Neural crest cell (in vitro differentiated cells): ENCODE results near the gene HCAR3. TPM values are rescaled to one million over a fixed set of nuclear protein-coding genes. Genes with fewer than 3 reads are reported as not detected.
"Not testable (repeated sequence)": the region's sequence is repeated elsewhere in the genome, so short reads cannot be mapped to it uniquely, and the experiment has no call there.

ENCODE experiments used
- DNase-seq: peaks from one replicate; pipeline ENCODE4 v3.0.0; 2021; ENCODE audit warnings: low read depth, mixed read lengths, low spot score
- H3K27ac Mint-ChIP-seq: one replicate; pipeline ENCODE4 v1.8.0; 2021; ENCODE audit warnings: mild to moderate bottlenecking, mixed read lengths; ENCODE audit not compliant: unreplicated experiment
- H3K27me3 Mint-ChIP-seq: 2 replicates; pipeline ENCODE4 v1.8.0; 2021; ENCODE audit warnings: low read depth, mild to moderate bottlenecking, mixed read lengths
- H3K36me3 Mint-ChIP-seq: 2 replicates; pipeline ENCODE4 v1.8.0; 2021; ENCODE audit warnings: low read depth, mild to moderate bottlenecking, mixed read lengths
- H3K4me1 Mint-ChIP-seq: 2 replicates; pipeline ENCODE4 v1.8.0; 2021; ENCODE audit warnings: mixed read lengths
- H3K4me3 Mint-ChIP-seq: one replicate; pipeline ENCODE4 v1.8.0; 2021; ENCODE audit warnings: mild to moderate bottlenecking, mixed read lengths
- H3K9me3 Mint-ChIP-seq: 2 replicates; pipeline ENCODE4 v1.8.0; 2021; ENCODE audit warnings: mixed read lengths
- CTCF ChIP-seq: fragments of 200-600 bp; sonication (generic); conservative IDR thresholded peaks from 2 replicates; pipeline ENCODE4 v1.5.0; 2021; ENCODE audit warnings: antibody characterized with exemption, mild to moderate bottlenecking
- total RNA-seq: library from RNA; stranded (reverse); gene quantifications from 2 replicates; pipeline ENCODE4 v1.2.1, GENCODE V29; 2021

Gene HCAR3
- total RNA-seq, 1 donor from 2014 or later, result not detected

GRCh38 chr12:122725452-122726079 is 9.0 kb upstream of the HCAR3 start:
- no peaks in the 10 kb centered on the region for H3K4me1 Mint-ChIP-seq
- no peak for TF ChIP-seq CTCF
- no peaks in the 10 kb centered on the region for H3K36me3 Mint-ChIP-seq
- no peak overlapping the region for H3K4me3 Mint-ChIP-seq
- no peaks in the 10 kb centered on the region for H3K9me3 Mint-ChIP-seq
- H3K27me3 Mint-ChIP-seq, result no peaks in the 10 kb centered on the region
- no peak overlapping the region for H3K27ac Mint-ChIP-seq
- DNase-seq, result no peak

- H3K4me3 Mint-ChIP-seq, result no peak overlapping the region
- no peaks in the 10 kb centered on the region for H3K27me3 Mint-ChIP-seq
These were observed 8.1 kb upstream of the HCAR3 start for GRCh38 chr12:122724641-122725243.

GRCh38 chr12:122722387-122722786 is 5.8 kb upstream of the HCAR3 start:
- DNase-seq, result no peak
- Mint-ChIP-seq H3K36me3 (no peaks in the 10 kb centered on the region), H3K27ac (no peak overlapping the region), H3K4me3 (no peak overlapping the region), H3K4me1 (peaks cover 4% of the 10 kb centered on the region), H3K9me3 (peaks cover 2% of the 10 kb centered on the region), H3K27me3 (no peaks in the 10 kb centered on the region)
- TF ChIP-seq CTCF, result no peak

More at GRCh38 chr12:122724641-122725243, 8.1 kb upstream of the HCAR3 start:
- H3K4me1 Mint-ChIP-seq, result peaks cover 4% of the 10 kb centered on the region
- H3K27ac Mint-ChIP-seq, result no peak overlapping the region
- peaks cover 2% of the 10 kb centered on the region for H3K9me3 Mint-ChIP-seq
- TF ChIP-seq CTCF, result no peak
- H3K36me3 Mint-ChIP-seq, result no peaks in the 10 kb centered on the region
- no peak for DNase-seq

- Mint-ChIP-seq H3K4me3 (no peak overlapping the region), H3K27ac (no peak overlapping the region), H3K9me3 (peaks cover 2% of the 10 kb centered on the region), H3K36me3 (no peaks in the 10 kb centered on the region), H3K27me3 (no peaks in the 10 kb centered on the region), H3K4me1 (peaks cover 4% of the 10 kb centered on the region)
- no peak for DNase-seq
- TF ChIP-seq CTCF, result no peak
These were observed 4.5 kb upstream of the HCAR3 start for GRCh38 chr12:122721057-122721545.

- not testable (repeated sequence) for H3K36me3 Mint-ChIP-seq, DNase-seq, H3K4me3 Mint-ChIP-seq, H3K27ac Mint-ChIP-seq, H3K9me3 Mint-ChIP-seq, H3K27me3 Mint-ChIP-seq, H3K4me1 Mint-ChIP-seq
These were observed 1.4 kb downstream of the HCAR3 start for GRCh38 chr12:122715211-122715610.

GRCh38 chr12:122713491-122714188 is 3.0 kb downstream of the HCAR3 start:
- not testable (repeated sequence) for H3K27me3 Mint-ChIP-seq, H3K4me1 Mint-ChIP-seq, DNase-seq, H3K9me3 Mint-ChIP-seq, H3K27ac Mint-ChIP-seq, H3K36me3 Mint-ChIP-seq, H3K4me3 Mint-ChIP-seq

- not testable (repeated sequence) for H3K27me3 Mint-ChIP-seq, H3K36me3 Mint-ChIP-seq, DNase-seq, H3K27ac Mint-ChIP-seq, H3K4me1 Mint-ChIP-seq, H3K9me3 Mint-ChIP-seq, H3K4me3 Mint-ChIP-seq
These were observed 5.3 kb downstream of the HCAR3 start for GRCh38 chr12:122711266-122711665.

GRCh38 chr12:122710341-122710740 is 6.3 kb downstream of the HCAR3 start:
- not testable (repeated sequence) for H3K9me3 Mint-ChIP-seq, H3K27me3 Mint-ChIP-seq, H3K36me3 Mint-ChIP-seq, DNase-seq, H3K4me3 Mint-ChIP-seq, H3K4me1 Mint-ChIP-seq, H3K27ac Mint-ChIP-seq

GRCh38 chr12:122709287-122709686 is 7.3 kb downstream of the HCAR3 start:
- H3K27me3 Mint-ChIP-seq, DNase-seq, H3K4me1 Mint-ChIP-seq, H3K36me3 Mint-ChIP-seq, H3K9me3 Mint-ChIP-seq, H3K27ac Mint-ChIP-seq, H3K4me3 Mint-ChIP-seq: not testable (repeated sequence)
